ENCODE measurements around the gene NOTCH1. TPM values are rescaled to one million over a fixed set of nuclear protein-coding genes. Genes with fewer than 3 reads are reported as not detected.

The NOTCH1 gene
- total and polyA plus RNA-seq, 2 donors (not counting 1 experiment from before 2014, with no cell fraction given), result 3.3 to 10.9 TPM

GRCh38 chr9:136553581-136553980 lies 7.7 kb upstream of the NOTCH1 start:
- no peak overlapping the region for H3K4me2 ChIP-seq (ENCODE audit: extremely low read depth, insufficient read depth, low read length)
- DNase-seq (ENCODE audit: low read depth in 2 of 2), result no peak
- no peaks in the 10 kb centered on the region for H3K9me3 ChIP-seq (ENCODE audit: control insufficient read depth, insufficient read depth, low read depth, low read length)
- H3K79me2 ChIP-seq (ENCODE audit: control insufficient read depth, insufficient read depth, low read length), result no peaks in the 10 kb centered on the region
- H4K20me1 ChIP-seq (ENCODE audit: control insufficient read depth, extremely low read depth, insufficient read depth, low read length), result no peaks in the 10 kb centered on the region
- no peak overlapping the region for H3K27ac ChIP-seq (ENCODE audit: insufficient read depth, low read length)
- H3K4me1 ChIP-seq (ENCODE audit: control insufficient read depth, extremely low read depth, insufficient read depth, low read length), result peaks cover 13% of the 10 kb centered on the region
- H3K36me3 ChIP-seq (ENCODE audit: control insufficient read depth, insufficient read depth, low read length), result no peaks in the 10 kb centered on the region
- no peak for TF ChIP-seq CTCF (conservative IDR thresholded peaks at IDR 0.05 in 1 of 2, IDR thresholded peaks at IDR 0.05 in 1 of 2; ENCODE audit: low read depth in 1 of 2, low read length in 2 of 2)
- no peak overlapping the region for H3K4me3 ChIP-seq (replicated peaks in 1 of 4; ENCODE audit: control extremely low read depth in 1 of 4, insufficient read depth in 1 of 4, low read depth in 3 of 4, low read length in 4 of 4)
- H3K27me3 ChIP-seq (ENCODE audit: control insufficient read depth, insufficient read depth, low read length), result no peaks in the 10 kb centered on the region
- no peak overlapping the region for H3K9ac ChIP-seq (ENCODE audit: insufficient read depth, low read length)
- no peak overlapping the region for H2AFZ ChIP-seq (ENCODE audit: low read length)

GRCh38 chr9:136552117-136552703 lies 6.4 kb upstream of the NOTCH1 start:
- TF ChIP-seq CTCF (conservative IDR thresholded peaks at IDR 0.05 in 1 of 2, IDR thresholded peaks at IDR 0.05 in 1 of 2; ENCODE audit: low read depth in 1 of 2, low read length in 2 of 2) (no peak), EZH2 (IDR thresholded peaks at IDR 0.05; ENCODE audit: low read length, missing control alignments) (no peak)
- Histone ChIP-seq H3K27ac (ENCODE audit: insufficient read depth, low read length) (peak overlapping the region; percentile 49), H2AFZ (ENCODE audit: low read length) (no peak overlapping the region), H3K4me3 (replicated peaks in 1 of 4; ENCODE audit: control extremely low read depth in 1 of 4, insufficient read depth in 1 of 4, low read depth in 3 of 4, low read length in 4 of 4) (peak overlapping the region in 1 of 4 experiments; percentile 11), H3K79me2 (ENCODE audit: control insufficient read depth, insufficient read depth, low read length) (no peaks in the 10 kb centered on the region), H3K36me3 (ENCODE audit: control insufficient read depth, insufficient read depth, low read length) (no peaks in the 10 kb centered on the region), H3K27me3 (ENCODE audit: control insufficient read depth, insufficient read depth, low read length) (no peaks in the 10 kb centered on the region), H3K9ac (ENCODE audit: insufficient read depth, low read length) (no peak overlapping the region), H3K4me2 (ENCODE audit: extremely low read depth, insufficient read depth, low read length) (peak overlapping the region; percentile 38), H3K4me1 (ENCODE audit: control insufficient read depth, extremely low read depth, insufficient read depth, low read length) (peaks cover 15% of the 10 kb centered on the region), H3K9me3 (ENCODE audit: control insufficient read depth, insufficient read depth, low read depth, low read length) (no peaks in the 10 kb centered on the region), H4K20me1 (ENCODE audit: control insufficient read depth, extremely low read depth, insufficient read depth, low read length) (no peaks in the 10 kb centered on the region)
- peak; percentile 74 to 86 for DNase-seq (ENCODE audit: low read depth in 2 of 2)

GRCh38 chr9:136551401-136552116 lies 5.7 kb upstream of the NOTCH1 start:
- no peak overlapping the region for H2AFZ ChIP-seq (ENCODE audit: low read length)
- no peaks in the 10 kb centered on the region for H3K27me3 ChIP-seq (ENCODE audit: control insufficient read depth, insufficient read depth, low read length)
- no peaks in the 10 kb centered on the region for H4K20me1 ChIP-seq (ENCODE audit: control insufficient read depth, extremely low read depth, insufficient read depth, low read length)
- no peaks in the 10 kb centered on the region for H3K79me2 ChIP-seq (ENCODE audit: control insufficient read depth, insufficient read depth, low read length)
- peak; percentile 66 to 78 for DNase-seq (ENCODE audit: low read depth in 2 of 2)
- H3K9me3 ChIP-seq (ENCODE audit: control insufficient read depth, insufficient read depth, low read depth, low read length), result no peaks in the 10 kb centered on the region
- peak overlapping the region in 3 of 4 experiments; percentile 25 to 37 (median 26) for H3K4me3 ChIP-seq (replicated peaks in 1 of 4; ENCODE audit: control extremely low read depth in 1 of 4, insufficient read depth in 1 of 4, low read depth in 3 of 4, low read length in 4 of 4)
- H3K36me3 ChIP-seq (ENCODE audit: control insufficient read depth, insufficient read depth, low read length), result no peaks in the 10 kb centered on the region
- peak overlapping the region; percentile 59 for H3K27ac ChIP-seq (ENCODE audit: insufficient read depth, low read length)
- TF ChIP-seq CTCF (conservative IDR thresholded peaks at IDR 0.05 in 1 of 2, IDR thresholded peaks at IDR 0.05 in 1 of 2; ENCODE audit: low read depth in 1 of 2, low read length in 2 of 2) (no peak), EZH2 (IDR thresholded peaks at IDR 0.05; ENCODE audit: low read length, missing control alignments) (no peak)
- peak overlapping the region; percentile 66 for H3K4me2 ChIP-seq (ENCODE audit: extremely low read depth, insufficient read depth, low read length)
- H3K4me1 ChIP-seq (ENCODE audit: control insufficient read depth, extremely low read depth, insufficient read depth, low read length), result peaks cover 20% of the 10 kb centered on the region
- peak overlapping the region; percentile 32 for H3K9ac ChIP-seq (ENCODE audit: insufficient read depth, low read length)
